RCC 7860 (cell line): Measurements from ENCODE around the gene INTS13.
"Not testable (repeated sequence)": the region's sequence is repeated elsewhere in the genome, so short reads cannot be mapped to it uniquely, and the experiment has no call there.

Experiments used
- DNase-seq: peaks from one replicate; pipeline ENCODE4 v3.0.0-alpha.2; 2015; ENCODE audit warnings: low spot score
- FAIRE-seq: peaks from 2 replicates; lab custom pipeline; 2012; peaks lifted over from hg19 to GRCh38; lab: Jason Lieb, UNC

Gene INTS13

DNA sequence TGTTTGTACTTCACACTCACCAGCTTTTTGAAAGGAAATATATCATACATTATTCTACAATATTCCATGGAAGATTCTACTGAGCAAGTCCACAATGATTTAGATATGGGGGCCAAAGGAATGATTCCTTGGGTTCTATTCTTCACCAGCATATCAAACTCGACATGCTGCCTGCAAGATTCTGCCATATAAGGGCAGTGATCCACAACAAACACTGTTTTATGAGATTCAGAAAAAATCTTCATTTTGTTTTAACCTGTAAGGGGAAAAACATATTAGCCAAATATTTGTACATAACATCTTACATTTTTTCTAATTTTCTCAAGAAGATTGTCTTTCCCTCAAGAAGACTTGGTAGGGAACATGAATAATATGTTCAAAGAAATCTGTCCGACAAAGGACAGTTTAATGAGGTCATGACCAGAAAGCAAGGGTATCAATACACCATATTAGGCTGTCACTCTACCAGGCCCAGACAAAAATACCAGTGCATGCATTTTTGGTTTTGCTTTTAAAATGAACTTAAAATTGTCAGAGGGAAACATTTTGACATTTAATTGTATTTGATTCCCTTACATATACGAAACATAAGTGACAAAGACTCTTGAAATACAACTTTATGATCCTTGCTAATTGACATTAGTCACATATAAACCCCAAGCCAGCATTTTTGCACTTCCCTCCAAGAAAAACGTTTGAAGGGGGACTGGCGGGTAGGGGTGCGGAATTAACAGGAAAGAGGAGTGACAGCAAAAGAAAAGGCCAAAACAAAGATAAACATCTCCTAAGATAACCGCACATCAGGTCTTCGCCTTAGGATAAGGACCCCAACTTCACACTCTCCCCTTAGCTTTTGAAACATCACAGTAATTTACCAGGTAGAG, 980 bp downstream of the INTS13 start:
- no peak for DNase-seq

GRCh38 chr12:26935636-26936378, 2.0 kb downstream of the INTS13 start:
- DNase-seq, result no peak
- FAIRE-seq, result no peak

More for the DNA sequence above, 980 bp downstream of the INTS13 start:
- FAIRE-seq, result no peak

GRCh38 chr12:26929590-26929989, 8.2 kb downstream of the INTS13 start:
- no peak for DNase-seq
- FAIRE-seq, result no peak

GRCh38 chr12:26928661-26929060, 9.1 kb downstream of the INTS13 start:
- DNase-seq (no peak), FAIRE-seq (no peak)

GRCh38 chr12:26921886-26922285, 15.9 kb downstream of the INTS13 start:
- no peak for FAIRE-seq

DNA sequence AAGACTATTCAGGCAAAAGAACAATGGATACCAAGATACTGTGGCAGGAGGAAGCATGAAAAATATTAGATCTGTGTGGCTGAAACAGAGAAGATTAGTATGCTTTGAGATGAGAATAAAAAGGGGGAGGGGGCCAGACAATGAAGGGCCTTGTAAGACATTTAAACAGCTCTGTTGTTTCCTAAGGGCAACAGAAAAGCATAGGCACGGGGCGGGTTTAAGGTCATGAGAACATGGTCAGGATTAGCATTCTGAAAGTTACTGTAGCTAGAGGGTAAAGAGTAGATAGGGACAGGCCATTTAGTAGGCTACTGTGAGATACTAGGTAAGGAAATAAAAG, 18.6 kb downstream of the INTS13 start:
- FAIRE-seq, result no peak

More at GRCh38 chr12:26921886-26922285, 15.9 kb downstream of the INTS13 start:
- no peak for DNase-seq

DNA sequence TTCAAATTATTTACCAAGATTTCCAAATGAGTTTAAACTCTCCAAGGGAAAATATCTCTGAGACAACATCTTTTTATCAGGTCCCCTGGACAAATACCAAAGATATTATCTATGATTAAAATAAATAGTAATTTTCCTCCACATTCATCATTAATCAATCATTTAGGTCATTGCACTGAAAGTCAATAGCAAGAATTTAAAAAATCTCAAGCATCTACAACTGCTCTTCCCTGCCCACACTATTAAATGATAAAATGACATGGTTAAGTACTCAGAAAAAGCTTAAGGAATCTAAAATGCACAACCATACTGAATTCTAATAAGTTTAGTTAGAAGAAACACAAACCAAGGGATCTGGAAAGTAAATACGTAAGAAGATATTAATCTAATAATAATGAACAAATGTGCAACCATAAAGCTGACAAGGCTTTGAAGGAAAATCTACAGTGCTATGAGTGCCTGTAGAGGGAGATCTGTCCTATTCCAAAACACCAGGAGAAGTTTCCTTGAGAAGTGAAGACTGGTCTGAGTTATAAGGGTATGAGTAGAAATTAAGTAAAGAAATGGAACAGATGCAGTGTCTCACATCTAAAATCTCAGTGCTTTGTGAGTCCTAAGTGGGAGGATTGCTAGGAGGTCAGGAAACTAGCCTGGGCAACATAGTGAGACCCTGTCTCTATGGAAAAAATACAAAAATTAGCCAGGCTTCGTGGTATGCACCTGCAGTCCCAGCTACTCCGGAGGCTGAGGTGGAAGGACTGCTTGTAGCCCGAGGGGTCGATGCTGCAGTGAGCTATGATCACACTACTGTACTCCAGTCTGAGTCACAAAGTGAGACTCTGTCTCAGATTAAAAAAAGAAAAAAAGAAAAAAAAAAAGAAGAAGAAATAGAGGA, 19.2 kb downstream of the INTS13 start:
- DNase-seq (no peak), FAIRE-seq (no peak)

More for the DNA sequence above, 18.6 kb downstream of the INTS13 start:
- DNase-seq, result no peak

DNA sequence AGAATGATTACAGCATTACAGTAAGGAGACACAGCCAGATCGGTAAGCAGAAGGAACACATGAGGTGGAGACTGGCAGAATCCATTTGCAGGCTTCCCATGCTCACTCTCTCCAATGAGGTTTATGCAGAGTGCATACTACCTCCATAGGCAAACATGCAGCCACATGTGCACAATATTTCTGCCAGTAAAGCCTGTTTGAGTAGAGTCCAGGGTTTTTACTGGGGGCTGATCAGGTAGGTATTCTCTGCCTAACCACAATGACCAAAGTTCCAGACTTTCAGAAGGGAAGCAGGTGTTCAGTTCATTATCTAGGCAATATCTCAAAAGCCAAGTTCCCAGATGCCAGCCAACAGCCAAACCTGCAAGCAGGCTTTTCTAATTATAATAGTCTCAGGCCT, 31.1 kb downstream of the INTS13 start:
- no peak for FAIRE-seq

GRCh38 chr12:26906024-26906423, 31.8 kb downstream of the INTS13 start:
- DNase-seq (no peak), FAIRE-seq (no peak)

More for the DNA sequence above, 31.1 kb downstream of the INTS13 start:
- DNase-seq, result no peak

DNA sequence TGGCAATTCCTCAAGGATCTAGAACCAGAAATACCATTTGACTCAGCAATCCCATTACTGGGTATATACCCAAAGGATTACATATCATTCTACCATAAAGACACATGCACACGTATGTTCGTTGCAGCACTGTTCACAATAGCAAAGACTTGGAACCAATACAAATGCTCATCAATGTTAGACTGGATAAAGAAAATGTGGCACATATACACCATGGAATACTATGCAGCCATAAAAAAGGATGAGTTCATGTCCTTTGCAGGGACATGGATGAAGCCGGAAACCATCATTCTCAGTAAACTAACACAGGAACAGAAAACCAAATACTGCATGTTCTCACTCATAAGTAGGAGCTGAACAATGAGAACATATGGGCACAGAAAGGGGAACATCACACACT, 34.4 kb downstream of the INTS13 start:
- not testable (repeated sequence) for FAIRE-seq, DNase-seq

DNA sequence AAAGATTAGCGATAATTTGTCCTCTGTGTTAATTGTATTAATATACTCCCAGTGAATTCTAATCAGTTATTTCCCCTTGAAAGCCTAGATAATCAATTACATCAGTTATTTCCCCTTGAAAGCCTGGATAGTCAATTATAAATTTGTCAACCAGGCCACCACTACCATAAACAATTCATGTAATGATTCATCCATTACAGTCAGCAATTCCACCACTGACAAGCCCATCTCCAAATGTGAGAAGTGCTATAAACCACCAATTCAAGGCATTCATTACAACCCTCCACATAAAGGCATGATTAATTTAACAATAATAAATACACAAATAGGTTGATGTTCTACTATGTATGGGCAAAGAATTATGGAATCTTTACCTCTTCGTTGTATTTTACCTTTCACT, 40.9 kb downstream of the INTS13 start:
- no peak for DNase-seq
- no peak for FAIRE-seq

DNA sequence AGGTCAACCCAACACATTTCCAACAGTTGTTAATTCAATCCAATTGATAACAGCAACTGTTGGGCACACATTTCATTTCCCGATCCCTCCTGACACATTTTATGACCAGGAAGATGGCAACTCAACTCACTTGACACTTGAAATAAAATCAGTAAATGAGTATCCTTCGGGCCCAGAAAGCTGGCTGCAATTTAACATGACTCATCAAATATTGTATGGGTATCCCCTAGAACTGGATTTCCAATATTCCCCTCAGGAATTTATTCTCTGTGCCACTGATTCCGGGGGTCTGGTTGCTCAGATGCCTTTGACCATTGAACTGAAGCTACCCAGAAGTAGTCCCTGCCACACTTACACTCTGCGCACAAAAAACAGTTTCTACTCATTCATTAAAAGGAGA, 42.1 kb downstream of the INTS13 start:
- no peak for FAIRE-seq
- DNase-seq, result no peak

DNA sequence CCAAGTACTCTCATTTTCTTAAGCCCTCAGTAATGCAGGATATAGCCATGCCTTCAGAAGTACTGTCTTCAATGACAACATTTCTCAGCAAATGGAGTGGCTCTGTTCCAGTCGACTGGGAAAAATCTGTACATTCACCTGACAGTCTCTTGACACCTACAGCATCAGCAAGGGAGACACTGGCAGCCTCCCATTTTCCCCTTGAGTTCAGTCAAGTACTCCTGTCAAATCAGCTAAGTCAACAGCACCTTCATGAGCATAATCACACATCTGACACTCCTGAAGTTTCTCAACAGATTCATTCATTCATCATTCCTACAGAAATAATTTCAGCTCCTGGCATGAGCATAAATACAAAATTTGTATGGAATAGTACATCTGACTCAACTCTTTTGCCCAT, 46.1 kb downstream of the INTS13 start:
- no peak for FAIRE-seq
- no peak for DNase-seq

GRCh38 chr12:26890784-26891183, 47.0 kb downstream of the INTS13 start:
- no peak for DNase-seq

GRCh38 chr12:26884765-26885576, 52.8 kb downstream of the INTS13 start:
- DNase-seq (peak; percentile 62), FAIRE-seq (peak; percentile 10)

More at GRCh38 chr12:26890784-26891183, 47.0 kb downstream of the INTS13 start:
- FAIRE-seq, result no peak

DNA sequence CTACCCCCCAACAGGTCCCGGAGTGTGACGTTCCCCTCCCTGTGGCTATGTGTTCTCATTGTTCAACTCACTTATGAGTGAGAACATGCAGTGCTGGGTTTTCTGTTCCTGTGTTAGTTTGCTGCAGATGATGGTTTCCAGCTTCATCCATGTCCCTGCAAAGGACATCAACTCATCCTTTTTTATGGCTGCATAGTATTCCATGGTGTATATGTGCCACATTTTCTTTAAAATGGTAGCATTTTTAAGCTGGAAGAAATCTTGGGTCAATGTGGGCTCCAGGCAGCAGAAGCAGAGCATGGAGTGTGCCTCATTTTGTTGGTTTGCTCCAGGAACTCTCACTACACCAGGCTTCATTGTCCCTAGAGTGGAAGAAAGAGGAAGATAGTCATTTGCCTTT, 57.2 kb downstream of the INTS13 start:
- FAIRE-seq, result no peak
- DNase-seq, result no peak

DNA sequence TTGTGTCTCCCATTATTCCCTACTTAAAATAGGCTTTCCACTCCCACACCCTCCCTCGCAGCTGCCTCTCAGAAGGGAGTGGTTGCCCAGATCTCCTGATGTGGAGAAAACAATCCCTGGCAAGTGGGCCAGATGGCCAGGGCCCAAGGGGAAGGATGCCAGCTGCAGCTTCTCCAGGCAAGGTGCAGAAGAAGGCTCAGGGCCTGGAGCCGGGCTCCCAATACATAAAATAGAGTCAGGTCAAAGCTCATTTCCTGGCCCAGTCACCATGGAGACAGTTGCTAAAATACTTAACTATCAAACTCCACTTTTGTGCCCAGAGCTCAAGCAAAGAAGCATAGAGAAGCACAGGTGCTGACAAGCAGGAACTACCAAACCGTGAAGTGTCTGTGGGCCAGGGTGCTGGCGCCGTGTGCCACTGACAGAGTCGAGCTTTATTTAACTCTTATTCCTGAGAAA, 59.1 kb downstream of the INTS13 start:
- FAIRE-seq (no peak), DNase-seq (no peak)

GRCh38 chr12:26874501-26875296, 63.1 kb downstream of the INTS13 start:
- FAIRE-seq, result no peak
- no peak for DNase-seq

GRCh38 chr12:26872625-26873024, 65.2 kb downstream of the INTS13 start:
- DNase-seq (no peak), FAIRE-seq (no peak)
